Astrocyte (in vitro differentiated cells and primary cell): ENCODE data around the gene TIGD7.

Source experiments
- EZH2 ChIP-seq: IDR thresholded peaks from 2 replicates; pipeline ENCODE4 v1.6.1; 2012; ENCODE audit warnings: mild to moderate bottlenecking, low read length, inconsistent platforms; ENCODE audit not compliant: insufficient read depth
- TF ChIP-seq, protein P1 (sequence below): IDR thresholded peaks from 2 replicates; pipeline ENCODE4 v1.5.1; 2011; ENCODE audit warnings: low read depth, mild to moderate bottlenecking, inconsistent platforms, low read length, moderate library complexity; ENCODE audit not compliant: insufficient read depth

- TF ChIP-seq, protein P1, sequence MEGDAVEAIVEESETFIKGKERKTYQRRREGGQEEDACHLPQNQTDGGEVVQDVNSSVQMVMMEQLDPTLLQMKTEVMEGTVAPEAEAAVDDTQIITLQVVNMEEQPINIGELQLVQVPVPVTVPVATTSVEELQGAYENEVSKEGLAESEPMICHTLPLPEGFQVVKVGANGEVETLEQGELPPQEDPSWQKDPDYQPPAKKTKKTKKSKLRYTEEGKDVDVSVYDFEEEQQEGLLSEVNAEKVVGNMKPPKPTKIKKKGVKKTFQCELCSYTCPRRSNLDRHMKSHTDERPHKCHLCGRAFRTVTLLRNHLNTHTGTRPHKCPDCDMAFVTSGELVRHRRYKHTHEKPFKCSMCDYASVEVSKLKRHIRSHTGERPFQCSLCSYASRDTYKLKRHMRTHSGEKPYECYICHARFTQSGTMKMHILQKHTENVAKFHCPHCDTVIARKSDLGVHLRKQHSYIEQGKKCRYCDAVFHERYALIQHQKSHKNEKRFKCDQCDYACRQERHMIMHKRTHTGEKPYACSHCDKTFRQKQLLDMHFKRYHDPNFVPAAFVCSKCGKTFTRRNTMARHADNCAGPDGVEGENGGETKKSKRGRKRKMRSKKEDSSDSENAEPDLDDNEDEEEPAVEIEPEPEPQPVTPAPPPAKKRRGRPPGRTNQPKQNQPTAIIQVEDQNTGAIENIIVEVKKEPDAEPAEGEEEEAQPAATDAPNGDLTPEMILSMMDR, result no peak
- no peak for TF ChIP-seq EZH2
Observed at GRCh38 chr16:3285131-3285530, 20.1 kb downstream of the TIGD7 start.
